ENCODE measurements around the gene SEC22A.

DNA sequence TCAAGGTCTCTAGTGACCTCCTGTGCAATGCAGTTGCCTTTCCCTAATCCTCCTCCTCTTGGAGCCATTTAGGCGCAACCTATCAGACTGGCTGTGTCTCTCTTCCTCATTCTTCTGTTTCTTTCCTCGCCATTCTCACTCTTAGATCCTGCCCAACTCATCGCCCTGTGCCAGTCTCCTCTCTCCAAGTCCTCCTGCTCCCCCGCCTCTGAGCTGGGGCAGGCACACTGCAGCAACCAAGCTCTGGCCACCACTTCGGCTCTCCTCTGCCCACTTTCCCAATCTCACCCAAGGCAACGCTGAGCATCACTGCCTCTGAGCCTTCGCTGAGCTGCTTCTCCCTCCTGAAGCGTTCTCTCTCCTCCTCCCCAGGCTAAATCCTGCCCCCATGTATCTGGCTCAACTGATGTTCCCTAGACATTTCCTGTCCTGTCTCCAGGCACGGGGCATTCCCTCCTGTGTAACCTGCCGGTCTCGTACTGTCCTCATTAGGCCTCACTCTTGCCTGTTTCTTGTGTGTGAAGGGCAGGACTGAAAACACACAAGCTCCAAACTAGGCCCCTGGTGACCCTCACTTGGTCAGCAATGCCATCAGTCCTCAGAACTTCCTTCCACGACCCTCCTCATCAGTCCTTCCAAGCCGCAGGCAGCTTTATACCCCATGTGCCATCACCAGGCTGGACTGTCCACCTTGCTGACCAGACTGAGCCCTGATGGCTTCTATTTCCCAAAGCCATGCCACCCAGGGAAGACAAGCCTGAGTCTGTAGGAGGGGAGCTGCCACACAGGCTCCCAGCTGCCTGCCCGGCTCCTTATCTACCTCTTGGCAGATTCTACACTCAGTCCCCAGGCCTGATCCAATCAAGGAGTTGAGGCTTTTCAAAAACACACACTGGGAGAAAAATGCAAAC is 85.6 kb downstream of the SEC22A start:
- TF ChIP-seq, protein P1, sequence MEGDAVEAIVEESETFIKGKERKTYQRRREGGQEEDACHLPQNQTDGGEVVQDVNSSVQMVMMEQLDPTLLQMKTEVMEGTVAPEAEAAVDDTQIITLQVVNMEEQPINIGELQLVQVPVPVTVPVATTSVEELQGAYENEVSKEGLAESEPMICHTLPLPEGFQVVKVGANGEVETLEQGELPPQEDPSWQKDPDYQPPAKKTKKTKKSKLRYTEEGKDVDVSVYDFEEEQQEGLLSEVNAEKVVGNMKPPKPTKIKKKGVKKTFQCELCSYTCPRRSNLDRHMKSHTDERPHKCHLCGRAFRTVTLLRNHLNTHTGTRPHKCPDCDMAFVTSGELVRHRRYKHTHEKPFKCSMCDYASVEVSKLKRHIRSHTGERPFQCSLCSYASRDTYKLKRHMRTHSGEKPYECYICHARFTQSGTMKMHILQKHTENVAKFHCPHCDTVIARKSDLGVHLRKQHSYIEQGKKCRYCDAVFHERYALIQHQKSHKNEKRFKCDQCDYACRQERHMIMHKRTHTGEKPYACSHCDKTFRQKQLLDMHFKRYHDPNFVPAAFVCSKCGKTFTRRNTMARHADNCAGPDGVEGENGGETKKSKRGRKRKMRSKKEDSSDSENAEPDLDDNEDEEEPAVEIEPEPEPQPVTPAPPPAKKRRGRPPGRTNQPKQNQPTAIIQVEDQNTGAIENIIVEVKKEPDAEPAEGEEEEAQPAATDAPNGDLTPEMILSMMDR (IDR thresholded peaks at IDR 0.05): no peak
- TF ChIP-seq POLR2A (IDR thresholded peaks at IDR 0.05) (no peak), POLR2AphosphoS5 (IDR thresholded peaks at IDR 0.05) (no peak), EP300 (IDR thresholded peaks at IDR 0.05) (no peak)
